NOMO-1 (cell line): ENCODE data around the gene PRR18.

ENCODE experiments used
- DNase-seq, 2 experiments: peaks; one replicate each; lab custom pipeline; 2025; ENCODE audit not compliant: unreplicated experiment in 2 of 2; lab: John Stamatoyannopoulos, UW

Gene PRR18

DNA sequence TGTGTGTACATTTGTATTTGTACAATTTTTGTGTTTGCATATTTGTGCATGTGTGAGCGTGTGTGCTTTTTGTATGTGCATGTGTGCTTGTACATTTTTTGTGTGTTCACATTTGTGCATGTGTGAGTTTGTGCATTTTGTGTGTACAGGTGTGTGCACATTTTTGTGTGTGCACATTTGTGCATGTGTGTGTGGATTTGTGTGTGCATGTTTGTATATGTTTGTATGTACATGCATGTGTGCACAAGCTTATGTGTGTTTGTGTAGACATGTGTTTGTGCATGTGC is 28.9 kb downstream of the PRR18 start:
- no peak for DNase-seq

DNA sequence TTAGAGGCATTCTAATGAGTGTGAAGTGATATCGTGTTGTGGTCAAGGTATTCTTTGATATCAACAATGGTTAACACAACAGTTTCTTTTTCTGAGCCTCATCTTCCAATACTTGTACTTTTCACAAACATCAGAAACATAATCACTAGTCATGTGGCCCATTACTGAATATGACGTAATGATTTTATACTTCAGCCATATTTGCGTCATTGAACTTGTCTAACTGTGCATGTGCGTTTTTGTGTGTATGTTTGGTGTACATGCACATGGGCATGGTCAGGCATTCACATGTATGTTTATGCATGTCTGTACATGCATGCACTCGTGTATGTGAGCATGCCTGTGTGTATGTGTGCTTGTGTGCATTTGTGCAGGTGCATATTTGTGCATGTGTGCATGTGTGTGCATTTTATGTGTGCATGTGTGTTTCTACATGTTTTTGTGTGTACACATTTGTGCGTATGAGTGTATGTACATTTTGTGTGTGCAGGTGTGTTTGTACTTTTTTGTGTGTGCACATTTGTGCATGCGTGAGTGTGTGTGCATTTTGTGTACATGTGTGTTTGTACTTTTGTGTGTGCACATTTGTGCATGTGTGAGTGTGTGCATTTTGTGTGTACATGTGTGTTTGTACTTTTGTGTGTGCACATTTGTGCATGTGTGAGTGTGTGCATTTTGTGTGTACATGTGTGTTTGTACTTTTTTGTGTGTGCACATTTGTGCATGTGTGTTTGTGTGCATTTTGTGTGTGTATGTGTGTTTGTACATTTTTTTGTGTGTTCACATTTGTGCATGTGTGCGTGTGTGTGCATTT is 29.4 kb downstream of the PRR18 start:
- no peak for DNase-seq

DNA sequence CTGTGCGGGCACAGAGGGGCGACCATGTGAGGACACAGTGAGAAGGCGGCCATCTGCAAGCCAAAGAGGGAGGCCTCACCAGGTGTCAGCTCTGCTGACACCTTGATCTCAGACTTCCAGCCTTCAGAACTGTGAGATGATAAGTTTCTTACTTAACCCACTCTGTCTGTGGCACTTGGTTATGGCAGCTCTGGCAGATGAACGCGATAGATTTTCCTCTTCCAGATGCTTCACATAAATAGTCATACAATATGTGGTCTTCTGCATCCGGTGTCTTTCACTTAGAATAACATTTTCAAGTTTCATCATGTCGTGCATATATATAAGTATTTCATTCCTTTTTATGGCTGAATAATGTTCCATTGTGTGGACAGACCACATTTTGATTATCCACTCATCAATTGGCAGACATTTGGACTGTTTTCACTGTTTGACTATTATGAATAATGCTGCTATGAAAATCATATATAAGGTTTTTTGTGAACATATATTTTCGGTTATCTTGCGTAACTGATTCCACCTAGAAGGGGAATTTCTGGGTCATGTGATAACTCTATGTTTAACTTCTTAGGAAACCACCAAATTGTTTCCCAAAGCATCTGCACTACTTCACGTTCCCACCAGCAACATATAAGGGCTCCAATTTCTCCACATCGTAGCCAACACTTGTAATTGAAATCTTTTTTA is 30.2 kb downstream of the PRR18 start:
- DNase-seq: peak in 1 of 2 experiments; percentile 12

DNA sequence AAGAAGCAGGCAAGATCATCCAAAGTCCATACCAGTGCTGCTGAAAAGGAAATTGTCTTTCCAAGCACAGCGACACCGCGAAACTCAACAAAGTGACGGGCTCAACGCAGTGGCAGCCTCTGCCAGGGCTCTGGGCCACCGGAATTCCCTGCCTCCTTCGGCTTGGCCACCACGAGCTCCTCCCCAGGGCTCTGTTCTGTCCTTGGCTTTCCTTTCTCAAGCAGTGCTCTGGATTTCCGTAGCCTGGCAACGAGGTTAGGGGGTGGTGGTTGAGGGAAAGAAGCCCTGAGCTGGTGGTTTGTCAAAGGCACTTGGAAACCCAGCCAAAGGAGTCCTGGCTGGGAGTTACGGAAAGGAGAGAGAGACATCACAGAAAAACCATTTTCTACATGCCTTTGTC is 31.2 kb downstream of the PRR18 start:
- no peak for DNase-seq

DNA sequence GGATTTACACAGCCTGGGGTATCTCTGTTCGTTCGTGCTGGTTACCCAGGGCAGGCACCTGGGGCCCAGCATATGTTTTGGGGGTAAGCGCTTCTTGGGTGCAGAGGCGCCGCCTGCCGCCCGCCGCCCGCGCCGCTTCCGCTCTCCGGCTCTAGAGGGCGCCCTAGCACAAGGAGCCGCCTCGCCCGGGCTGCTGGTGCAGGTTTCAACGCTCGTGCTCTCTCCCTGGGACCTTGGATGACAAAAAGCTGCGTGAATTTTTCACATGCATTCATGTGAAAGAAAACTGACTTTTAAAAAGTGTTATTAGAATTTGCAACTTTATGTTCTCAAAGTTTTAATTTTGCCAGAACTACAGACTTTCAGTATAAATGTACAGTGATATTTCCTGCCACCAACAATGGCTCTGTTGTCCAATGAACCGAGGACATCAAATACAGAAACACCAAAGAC is 32.5 kb downstream of the PRR18 start:
- peak; percentile 62 to 74 for DNase-seq

DNA sequence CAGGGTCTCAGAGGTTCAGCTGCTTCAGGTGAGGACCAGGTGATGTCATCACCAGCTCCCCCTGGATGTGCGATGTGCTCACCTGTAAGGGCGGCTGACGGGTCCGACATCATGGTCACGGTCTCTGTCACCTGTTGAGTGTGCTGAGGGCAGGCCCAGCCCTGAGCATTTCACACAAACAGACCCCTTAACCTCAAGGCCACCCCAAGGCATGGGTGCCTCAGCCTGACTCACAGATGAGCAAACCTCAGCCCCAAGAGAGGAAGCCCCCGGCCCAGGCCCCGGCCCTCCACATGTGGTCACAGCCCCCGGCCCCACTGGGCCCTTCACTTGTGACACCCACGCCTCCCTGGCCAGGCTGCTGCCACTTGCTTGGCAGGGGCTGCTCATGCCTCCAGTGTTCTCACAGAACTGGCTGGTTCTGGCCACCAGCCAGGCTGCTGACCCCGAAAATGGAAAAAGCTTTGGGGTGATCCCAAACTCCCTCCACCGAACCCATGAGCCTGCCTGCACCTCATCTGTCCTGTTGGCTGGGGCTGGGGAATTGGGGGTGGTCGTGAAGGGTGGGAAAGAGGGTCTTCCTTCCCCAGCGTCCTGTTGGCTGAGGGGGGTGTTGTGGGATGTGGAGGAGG is 33.3 kb downstream of the PRR18 start:
- DNase-seq: no peak

DNA sequence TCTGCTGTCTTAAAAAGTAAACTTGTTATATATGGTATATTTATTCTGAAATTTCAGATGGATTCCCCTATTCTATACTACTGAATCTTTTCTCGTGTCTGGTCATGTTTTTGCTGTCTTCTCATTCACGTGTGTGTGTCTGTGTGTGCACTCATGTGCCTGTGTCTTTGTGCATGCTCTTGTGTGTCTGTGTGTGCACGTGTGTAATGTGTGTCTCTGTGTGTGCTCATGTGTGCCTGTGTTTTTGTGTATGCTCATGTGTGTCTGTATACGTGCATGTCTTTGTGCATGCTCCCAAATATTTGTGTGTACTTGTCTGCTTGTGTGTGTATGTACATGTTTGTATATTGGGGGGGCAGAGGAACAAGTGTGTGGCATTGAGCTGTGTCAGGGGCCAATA is 34.0 kb downstream of the PRR18 start:
- DNase-seq: no peak

DNA sequence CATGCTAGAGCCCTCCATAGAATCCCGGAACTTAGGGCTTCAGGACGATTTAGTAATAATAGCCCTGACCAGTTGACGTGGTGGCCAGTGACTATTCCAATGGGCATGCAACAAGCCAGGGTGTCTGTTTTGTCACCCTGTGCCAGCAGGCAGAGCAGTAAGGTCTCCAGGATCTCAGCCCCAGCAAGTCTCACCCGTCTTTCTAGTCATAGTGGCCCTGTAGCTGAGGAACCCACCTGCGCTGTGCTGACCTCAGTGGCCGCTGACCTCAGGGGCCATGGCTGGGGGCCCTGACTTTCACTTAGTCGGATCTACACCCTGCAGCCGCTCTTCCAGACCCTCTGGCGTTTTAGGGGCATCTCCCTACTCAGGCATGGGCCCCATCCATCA is 36.8 kb downstream of the PRR18 start:
- DNase-seq: no peak

DNA sequence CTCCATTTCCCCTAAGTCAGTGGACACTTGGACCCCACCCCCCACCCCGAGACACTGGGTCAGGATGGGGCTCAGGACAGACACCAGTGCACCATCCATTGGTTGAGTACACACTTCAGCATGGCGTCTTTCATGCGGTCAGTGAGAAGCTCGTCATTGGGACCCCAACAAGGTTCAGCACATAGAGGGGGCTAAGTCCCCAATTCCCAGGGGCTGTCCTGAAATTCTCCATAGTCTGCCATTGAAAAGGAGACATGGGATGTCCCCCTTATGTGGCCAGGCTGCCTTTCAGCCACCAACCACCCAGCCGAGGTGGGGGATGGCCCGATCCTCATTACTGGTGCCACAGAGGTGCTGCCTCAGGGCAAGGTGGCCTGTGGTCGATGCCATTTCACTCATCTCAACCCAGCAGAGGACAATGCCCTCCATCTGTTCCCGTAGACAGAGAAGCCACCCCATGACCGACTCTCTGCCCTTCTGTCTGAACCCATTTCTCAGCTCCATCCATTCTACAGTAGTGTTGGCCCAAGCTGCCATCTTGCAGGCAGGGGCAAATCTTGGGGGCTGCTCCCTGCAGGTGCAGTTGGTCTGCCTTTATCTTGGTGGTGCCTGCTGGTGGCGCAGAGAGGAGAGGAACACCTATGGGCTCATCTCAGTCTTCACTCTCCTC is 37.4 kb downstream of the PRR18 start:
- no peak for DNase-seq

DNA sequence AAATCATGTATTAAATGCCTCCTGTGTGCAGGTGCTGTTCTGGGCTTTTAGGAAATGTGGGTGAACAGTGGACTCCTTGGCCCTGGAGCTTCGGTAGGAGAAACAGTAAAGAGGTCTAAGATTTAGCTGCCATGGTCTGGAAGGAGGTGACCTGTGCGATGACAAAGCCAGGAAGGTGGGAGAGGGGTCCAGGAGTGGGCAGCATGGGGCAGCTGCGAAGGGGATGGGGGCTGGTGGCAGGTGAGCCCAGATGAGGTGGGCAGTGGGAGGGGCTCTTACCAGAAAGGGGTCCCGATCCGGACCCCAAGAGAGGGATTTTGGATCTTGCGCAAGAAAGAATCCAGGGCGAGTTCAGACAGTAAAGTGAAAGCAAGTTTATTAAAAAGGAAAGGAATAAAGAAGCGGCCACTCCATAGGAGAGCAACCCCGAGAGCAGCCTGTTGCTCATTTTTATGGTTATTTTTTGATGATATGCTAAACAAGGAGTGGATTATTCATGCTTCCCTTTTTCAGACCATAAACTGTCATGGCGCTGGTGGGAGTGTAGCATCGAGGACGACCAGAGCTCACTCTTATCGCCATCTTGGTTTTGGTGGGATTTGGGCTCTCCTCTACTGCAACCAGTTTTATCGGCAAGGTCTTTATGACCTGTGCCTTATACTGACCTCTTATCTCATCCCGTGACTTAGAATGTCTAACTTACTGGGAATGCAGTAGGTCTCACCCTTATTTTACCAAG is 38.7 kb downstream of the PRR18 start:
- DNase-seq: no peak

DNA sequence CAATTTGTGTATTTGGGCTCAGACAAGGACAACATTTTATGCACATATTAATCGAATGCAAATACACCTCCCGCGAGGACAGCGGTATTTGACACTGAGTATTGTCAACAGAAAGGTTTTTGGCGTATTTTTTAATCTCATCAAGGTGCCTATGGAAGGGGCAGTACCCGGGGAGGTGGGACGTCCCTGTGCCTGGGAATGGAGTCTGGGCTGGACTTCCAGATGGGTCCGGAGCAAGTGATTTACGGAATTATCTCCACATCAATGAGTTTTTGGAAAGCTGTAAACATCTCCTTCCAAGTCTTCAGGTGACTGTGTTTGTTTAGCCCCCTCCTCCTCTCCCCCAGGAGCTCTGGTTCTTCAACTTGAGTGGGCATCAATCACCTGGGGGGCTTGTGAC is 39.8 kb downstream of the PRR18 start:
- DNase-seq: no peak

DNA sequence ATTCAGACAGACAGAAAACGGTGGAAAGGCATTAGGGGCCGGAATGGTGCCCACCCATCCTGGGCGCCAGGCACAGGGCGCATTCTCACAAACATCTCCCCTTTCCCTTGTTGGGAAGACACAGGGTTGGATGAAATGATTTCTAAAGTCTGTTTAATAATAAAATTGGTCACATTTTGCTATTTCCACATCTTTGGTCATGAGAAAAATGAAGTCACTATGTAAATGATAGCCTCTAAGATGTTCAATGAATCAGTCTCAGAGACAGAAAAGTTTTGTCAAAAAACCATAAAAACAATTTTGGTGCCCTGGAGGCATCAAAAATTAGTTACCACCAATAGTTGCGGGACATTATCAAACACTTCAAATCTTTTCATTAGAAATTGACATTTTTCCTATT is 40.7 kb downstream of the PRR18 start:
- no peak for DNase-seq

DNA sequence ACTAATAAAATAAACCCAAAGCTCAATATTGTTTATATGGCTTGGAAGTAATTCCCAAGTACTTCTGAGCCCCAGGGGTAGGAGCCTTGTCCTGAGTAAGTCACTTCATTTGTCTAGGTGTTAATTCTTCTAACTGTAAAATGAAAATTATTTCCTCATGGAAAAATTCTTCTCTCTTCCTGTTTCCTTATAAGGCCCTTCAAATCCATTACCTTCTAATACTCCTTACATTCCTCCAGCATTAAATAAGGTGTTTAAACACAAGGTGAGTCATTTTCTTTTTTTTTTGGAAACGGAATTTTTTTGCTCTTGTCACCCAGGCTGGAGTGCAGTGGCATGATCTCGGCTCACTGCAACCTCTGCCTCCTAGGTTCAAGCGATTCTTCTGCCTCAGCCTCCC is 41.9 kb downstream of the PRR18 start:
- DNase-seq: no peak

DNA sequence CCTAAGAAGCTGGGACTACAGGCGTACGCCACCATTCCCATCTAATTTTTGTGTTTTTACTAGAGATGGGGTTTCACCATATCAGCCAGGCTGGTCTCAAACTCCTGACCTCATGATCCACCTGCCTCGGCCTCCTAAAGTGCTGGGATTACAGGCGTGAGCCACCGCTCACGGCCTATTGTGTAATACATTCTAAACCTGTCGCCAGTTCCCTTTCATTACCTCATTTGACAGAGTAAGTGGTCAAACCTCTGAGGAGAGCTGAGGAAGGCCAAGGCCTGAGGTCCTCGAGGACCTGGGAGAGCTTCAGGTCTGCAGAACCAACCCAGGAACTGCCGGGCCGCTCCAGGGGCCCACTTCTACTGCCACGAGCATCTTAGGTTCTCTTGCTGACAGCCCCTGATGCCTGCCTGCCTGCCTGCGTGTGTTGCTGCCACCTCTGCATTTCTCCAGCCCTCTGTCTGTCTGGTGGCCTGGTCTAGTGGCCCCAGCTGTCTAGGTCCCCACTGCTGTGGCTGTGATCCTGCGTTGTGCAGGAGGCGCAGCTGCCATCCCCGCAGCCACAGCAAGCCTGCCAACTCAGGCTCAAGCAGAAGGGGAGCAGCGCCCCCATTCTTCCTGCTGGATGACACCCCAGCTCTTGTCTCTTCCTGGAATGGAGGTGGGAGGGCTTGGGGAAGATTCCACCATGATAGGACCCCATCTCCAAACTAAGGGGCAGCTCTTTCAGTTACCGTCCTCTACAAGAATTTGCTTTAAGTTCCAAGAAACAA is 45.3 kb downstream of the PRR18 start:
- DNase-seq: peak; percentile 23 to 28

DNA sequence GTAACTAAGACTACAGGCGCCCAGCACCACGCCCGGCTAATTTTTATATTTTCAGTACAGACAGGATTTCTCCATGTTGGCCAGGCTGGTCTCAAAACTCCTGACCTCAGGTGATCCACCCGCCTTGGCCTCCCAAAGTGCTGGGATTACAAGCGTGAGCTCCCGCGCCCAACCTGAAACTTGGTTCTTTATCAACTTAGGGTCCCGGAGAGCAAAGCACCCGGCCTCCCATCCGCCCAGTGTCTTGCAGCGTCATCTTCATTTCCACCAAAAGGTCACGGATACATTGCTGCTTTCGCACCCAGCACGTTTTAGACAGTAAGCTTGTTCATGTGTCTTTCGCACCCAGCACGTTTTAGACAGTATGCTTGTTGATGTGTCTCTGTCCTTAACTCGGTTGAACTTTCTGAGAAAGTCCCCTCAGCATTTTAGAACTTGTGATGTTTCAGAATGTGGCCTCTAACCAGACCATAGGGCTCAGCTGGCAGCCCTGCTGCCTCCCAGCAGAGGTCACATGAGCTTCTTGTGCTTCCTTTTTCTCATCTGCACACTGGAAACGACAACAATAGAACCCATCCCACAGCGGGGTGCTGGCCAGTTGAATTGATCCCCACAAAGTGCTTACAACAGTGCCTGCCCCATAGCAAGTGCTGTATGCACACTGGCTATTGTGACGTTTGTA is 48.8 kb downstream of the PRR18 start:
- DNase-seq: peak; percentile 37 to 59

DNA sequence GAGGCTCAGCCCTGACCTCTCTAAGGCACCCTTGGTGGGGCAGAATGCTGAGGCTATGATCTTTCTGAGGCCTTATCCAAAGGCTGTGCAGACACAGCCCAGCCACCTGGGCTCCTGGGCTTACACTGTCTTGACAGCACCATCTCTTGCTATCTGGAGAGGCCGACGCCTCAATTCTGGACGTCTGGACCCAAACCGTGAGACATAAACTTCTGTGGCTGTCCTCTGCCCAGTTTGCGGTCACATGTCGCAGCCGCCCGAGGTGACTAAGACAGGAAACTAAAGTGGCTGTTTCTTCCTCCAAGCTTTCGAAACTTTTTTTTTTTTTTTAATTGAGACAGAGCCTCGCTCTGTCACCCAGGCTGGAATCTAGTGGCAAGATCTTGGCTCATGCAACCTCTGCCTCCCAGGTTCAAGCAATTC is 49.3 kb downstream of the PRR18 start:
- DNase-seq: peak; percentile 84 to 86

DNA sequence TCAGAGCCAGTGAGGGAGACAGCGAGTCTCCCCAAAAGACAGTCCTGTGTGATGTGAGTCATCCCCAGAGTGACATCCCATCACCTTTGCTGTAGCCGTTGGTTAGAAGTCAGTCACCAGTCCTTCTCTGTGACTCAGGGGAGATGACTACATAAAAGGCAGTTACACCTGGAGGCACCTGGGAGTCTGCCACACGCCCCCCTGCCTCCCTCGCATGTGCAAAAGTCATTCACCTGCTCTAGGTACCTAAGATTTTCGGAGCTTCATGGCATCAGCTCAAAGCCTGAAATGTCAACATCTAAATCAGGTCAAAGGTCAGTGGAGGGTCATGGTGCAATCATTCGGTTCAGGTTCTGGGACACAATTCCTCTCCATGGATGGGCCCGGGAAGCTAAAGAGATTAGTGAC is 50.3 kb downstream of the PRR18 start:
- no peak for DNase-seq
